DND-41 (cell line): ENCODE data around the gene SIT1.

Experiments
- ATAC-seq: fragments of 200-7000 bp; cut with Tn5 transposase; 3 replicates; pipeline ENCODE4 v1.9.1; 2021; ENCODE audit warnings: low read depth; ENCODE audit not compliant: insufficient read depth
- DNase-seq: peaks from one replicate; pipeline ENCODE4 v3.0.0-alpha.2; 2020
- H2AFZ ChIP-seq: 2 replicates; pipeline ENCODE4 v1.6.0; 2012; ENCODE audit warnings: low read depth, low read length
- H3K27ac ChIP-seq: 2 replicates; pipeline ENCODE4 v1.5.1; 2012; ENCODE audit warnings: low read length, inconsistent platforms
- H3K27me3 ChIP-seq: fragments of 200-600 bp; sonication (generic); 2 replicates; pipeline ENCODE4 v1.6.0; 2012; ENCODE audit warnings: low read length, mild to moderate bottlenecking, inconsistent platforms; ENCODE audit not compliant: insufficient read depth, poor library complexity
- H3K36me3 ChIP-seq: 2 replicates; pipeline ENCODE4 v1.5.1; 2012; ENCODE audit warnings: low read length, inconsistent platforms; ENCODE audit not compliant: insufficient read depth
- H3K4me1 ChIP-seq: 2 replicates; pipeline ENCODE4 v1.5.1; 2012; ENCODE audit warnings: mild to moderate bottlenecking, low read length; ENCODE audit not compliant: insufficient read depth
- H3K4me2 ChIP-seq: 2 replicates; pipeline ENCODE4 v1.6.0; 2012; ENCODE audit warnings: mild to moderate bottlenecking, moderate library complexity, low read length, inconsistent platforms; ENCODE audit not compliant: insufficient read depth
- H3K4me3 ChIP-seq, 2 experiments: fragments of 200-600 bp in 1 of 2; shearing (Covaris generic) in 1 of 2; 2 replicates each; pipeline ENCODE4 v1.5.1; 2012 to 2016; ENCODE audit warnings: inconsistent platforms in 2 of 2, low read length in 2 of 2, mild to moderate bottlenecking in 2 of 2, low read depth in 1 of 2, moderate library complexity in 1 of 2
- H3K79me2 ChIP-seq: 2 replicates; pipeline ENCODE4 v1.6.0; 2012; ENCODE audit warnings: low read length, inconsistent platforms; ENCODE audit not compliant: insufficient read depth
- H3K9ac ChIP-seq: 2 replicates; pipeline ENCODE4 v1.6.0; 2012; ENCODE audit warnings: low read depth, mild to moderate bottlenecking, inconsistent platforms, low read length, moderate library complexity
- H3K9me3 ChIP-seq: 2 replicates; pipeline ENCODE4 v1.5.1; 2012; ENCODE audit warnings: low read length, moderate library complexity, mild to moderate bottlenecking, inconsistent platforms; ENCODE audit not compliant: insufficient read depth, severe bottlenecking
- H4K20me1 ChIP-seq: 2 replicates; pipeline ENCODE4 v1.6.0; 2012; ENCODE audit warnings: low read length; ENCODE audit not compliant: insufficient read depth
- EZH2 ChIP-seq: IDR thresholded peaks from 3 replicates; pipeline ENCODE4 v1.6.1; 2012; ENCODE audit warnings: borderline replicate concordance, low read depth, mild to moderate bottlenecking, moderate library complexity, low read length, inconsistent platforms; ENCODE audit not compliant: severe bottlenecking
- TF ChIP-seq, protein P1 (sequence below): IDR thresholded peaks from 2 replicates; pipeline ENCODE4 v1.5.1; 2012; ENCODE audit warnings: borderline replicate concordance, low read length, moderate library complexity, mild to moderate bottlenecking; ENCODE audit not compliant: poor library complexity, severe bottlenecking; ENCODE audit errors: extremely low read depth

Gene SIT1

DNA sequence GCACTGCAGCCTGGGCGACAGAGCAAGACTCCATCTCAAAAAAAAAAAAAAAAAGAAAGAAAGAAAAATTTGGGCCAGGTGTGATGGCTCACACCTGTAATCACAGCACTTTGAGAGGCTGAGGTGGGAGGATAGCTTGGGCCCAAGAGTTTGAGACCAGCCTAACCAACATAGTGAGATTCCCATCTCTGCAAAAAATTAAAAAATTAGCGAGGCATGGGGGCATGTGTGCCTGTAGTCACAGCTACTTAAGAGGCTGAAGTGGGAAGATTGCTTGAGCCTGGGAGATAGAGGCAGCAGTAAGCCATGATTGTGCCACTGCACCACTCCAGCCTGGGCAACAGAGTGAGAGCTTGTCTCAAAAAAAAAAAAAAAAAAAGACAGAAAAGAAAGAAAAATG lies 2.9 kb upstream of the SIT1 start:
- no peak overlapping the region for H3K9ac ChIP-seq
- no peak overlapping the region for H3K27ac ChIP-seq
- H3K27me3 ChIP-seq, result no peaks in the 10 kb centered on the region
- peaks cover 30% of the 10 kb centered on the region for H3K79me2 ChIP-seq
- no peaks in the 10 kb centered on the region for H4K20me1 ChIP-seq
- TF ChIP-seq, protein P1, sequence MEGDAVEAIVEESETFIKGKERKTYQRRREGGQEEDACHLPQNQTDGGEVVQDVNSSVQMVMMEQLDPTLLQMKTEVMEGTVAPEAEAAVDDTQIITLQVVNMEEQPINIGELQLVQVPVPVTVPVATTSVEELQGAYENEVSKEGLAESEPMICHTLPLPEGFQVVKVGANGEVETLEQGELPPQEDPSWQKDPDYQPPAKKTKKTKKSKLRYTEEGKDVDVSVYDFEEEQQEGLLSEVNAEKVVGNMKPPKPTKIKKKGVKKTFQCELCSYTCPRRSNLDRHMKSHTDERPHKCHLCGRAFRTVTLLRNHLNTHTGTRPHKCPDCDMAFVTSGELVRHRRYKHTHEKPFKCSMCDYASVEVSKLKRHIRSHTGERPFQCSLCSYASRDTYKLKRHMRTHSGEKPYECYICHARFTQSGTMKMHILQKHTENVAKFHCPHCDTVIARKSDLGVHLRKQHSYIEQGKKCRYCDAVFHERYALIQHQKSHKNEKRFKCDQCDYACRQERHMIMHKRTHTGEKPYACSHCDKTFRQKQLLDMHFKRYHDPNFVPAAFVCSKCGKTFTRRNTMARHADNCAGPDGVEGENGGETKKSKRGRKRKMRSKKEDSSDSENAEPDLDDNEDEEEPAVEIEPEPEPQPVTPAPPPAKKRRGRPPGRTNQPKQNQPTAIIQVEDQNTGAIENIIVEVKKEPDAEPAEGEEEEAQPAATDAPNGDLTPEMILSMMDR, result no peak
- TF ChIP-seq EZH2, result no peak
- H3K4me3 ChIP-seq, result no peak overlapping the region
- no peak overlapping the region for H2AFZ ChIP-seq
- H3K9me3 ChIP-seq, result no peaks in the 10 kb centered on the region
- H3K4me2 ChIP-seq, result no peak overlapping the region
- H3K4me1 ChIP-seq, result peaks cover 53% of the 10 kb centered on the region
- ATAC-seq (no peak), DNase-seq (no peak)
- peaks cover 17% of the 10 kb centered on the region; the same call in 1 of the 2 replicates for H3K36me3 ChIP-seq

DNA sequence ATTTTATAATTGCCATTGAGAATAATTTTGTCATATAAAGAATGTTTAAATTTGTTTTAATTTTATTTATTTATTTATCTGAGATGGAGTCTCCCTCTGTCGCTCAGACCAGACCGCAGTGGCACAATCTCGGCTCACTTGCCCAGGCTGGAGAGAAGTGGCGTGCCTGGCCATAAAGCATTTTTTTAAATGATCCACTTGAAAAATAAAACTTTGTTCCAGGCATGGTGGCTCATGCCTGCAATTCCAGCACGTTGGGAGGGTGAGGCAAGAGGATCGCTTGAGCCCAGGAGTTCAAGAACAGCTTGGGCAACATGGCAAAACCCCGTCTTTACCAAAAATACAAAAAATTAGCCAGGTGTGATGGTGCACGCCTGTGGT lies 2.1 kb upstream of the SIT1 start:
- TF ChIP-seq EZH2, result no peak
- TF ChIP-seq, protein P1, result no peak
- no peak for DNase-seq
- no peak overlapping the region for H3K4me3 ChIP-seq
- no peak overlapping the region for H3K27ac ChIP-seq
- H4K20me1 ChIP-seq, result no peaks in the 10 kb centered on the region
- no peaks in the 10 kb centered on the region for H3K9me3 ChIP-seq
- H3K4me1 ChIP-seq, result peaks cover 60% of the 10 kb centered on the region
- no peaks in the 10 kb centered on the region for H3K27me3 ChIP-seq
- H3K79me2 ChIP-seq, result peaks cover 30% of the 10 kb centered on the region
- no peak overlapping the region for H3K9ac ChIP-seq
- ATAC-seq, result no peak
- no peak overlapping the region for H3K4me2 ChIP-seq
- peaks cover 19% of the 10 kb centered on the region; the same call in 1 of the 2 replicates for H3K36me3 ChIP-seq
- H2AFZ ChIP-seq, result no peak overlapping the region

DNA sequence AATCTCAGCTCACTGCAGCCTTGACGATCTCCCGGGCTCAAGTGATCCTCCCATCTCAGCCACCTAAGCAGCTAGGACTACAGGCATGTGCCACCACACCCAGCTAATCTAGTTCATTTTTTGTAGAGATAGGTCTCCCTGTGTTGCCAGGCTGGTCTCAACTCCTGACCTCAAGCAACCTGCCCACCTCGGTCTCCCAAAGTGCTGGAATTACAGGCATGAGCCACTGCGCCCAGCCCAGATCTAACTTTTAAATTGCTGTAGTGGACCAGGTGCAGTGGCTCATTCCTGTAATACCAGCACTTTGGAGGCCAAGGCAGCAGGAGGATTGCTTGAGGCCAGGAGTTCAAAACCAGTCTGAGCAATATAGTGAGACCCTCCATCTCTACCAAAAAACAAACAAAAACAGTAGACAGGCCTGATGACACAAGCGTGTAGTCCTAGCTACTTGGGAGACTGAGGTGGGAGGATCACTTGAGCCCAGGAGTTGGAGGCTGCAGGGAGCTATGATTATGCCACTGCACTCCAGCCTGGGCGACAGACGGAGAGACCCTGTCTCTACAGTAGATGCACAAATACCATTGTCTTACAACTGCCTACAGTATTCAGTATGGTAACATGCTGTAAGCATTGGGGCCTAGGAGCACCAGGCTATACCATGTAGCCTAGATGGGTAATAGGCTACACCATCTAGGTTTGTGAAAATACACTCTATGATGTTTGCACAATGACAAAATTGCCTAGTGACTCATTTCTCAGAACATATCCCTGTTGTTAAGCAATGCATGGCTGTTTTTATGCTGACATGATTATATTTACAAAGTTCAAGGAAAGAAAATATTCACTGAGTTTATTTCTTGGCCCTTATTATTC lies 1.5 kb upstream of the SIT1 start:
- Histone ChIP-seq H3K9ac (0 out of 2 replicates have a peak overlapping the region, but pooled peaks have one; percentile 95), H3K4me1 (peaks cover 60% of the 10 kb centered on the region)

More for the DNA sequence above, 1.5 kb upstream of the SIT1 start:
- ATAC-seq (no peak), DNase-seq (no peak)
- H3K79me2 ChIP-seq, result peaks cover 30% of the 10 kb centered on the region
- no peak overlapping the region for H3K4me2 ChIP-seq
- no peaks in the 10 kb centered on the region for H3K27me3 ChIP-seq
- TF ChIP-seq, protein P1, result no peak
- TF ChIP-seq EZH2, result no peak
- no peak overlapping the region for H3K4me3 ChIP-seq
- H2AFZ ChIP-seq, result no peak overlapping the region
- H4K20me1 ChIP-seq, result no peaks in the 10 kb centered on the region
- H3K27ac ChIP-seq, result no peak overlapping the region
- peaks cover 19% of the 10 kb centered on the region; the same call in 1 of the 2 replicates for H3K36me3 ChIP-seq
- no peaks in the 10 kb centered on the region for H3K9me3 ChIP-seq
